AG10803 (cell line): ENCODE measurements around the gene PLAAT5.
A peak's percentile ranks its signal among the peaks of the same experiment; 100 is the strongest.

ENCODE experiments used
- DNase-seq: peaks from one replicate; pipeline ENCODE4 v3.0.0; 2010; ENCODE audit warnings: low read depth
- H3K4me3 ChIP-seq: 2 replicates; pipeline ENCODE4 v1.5.1; 2011; ENCODE audit warnings: mild to moderate bottlenecking, low read length, control low read depth
- TF ChIP-seq, protein P1 (sequence below): conservative IDR thresholded peaks from 2 replicates; pipeline ENCODE4 v1.5.1; 2011; ENCODE audit warnings: mild to moderate bottlenecking, low read length, control low read depth, inconsistent platforms

The PLAAT5 gene

DNA sequence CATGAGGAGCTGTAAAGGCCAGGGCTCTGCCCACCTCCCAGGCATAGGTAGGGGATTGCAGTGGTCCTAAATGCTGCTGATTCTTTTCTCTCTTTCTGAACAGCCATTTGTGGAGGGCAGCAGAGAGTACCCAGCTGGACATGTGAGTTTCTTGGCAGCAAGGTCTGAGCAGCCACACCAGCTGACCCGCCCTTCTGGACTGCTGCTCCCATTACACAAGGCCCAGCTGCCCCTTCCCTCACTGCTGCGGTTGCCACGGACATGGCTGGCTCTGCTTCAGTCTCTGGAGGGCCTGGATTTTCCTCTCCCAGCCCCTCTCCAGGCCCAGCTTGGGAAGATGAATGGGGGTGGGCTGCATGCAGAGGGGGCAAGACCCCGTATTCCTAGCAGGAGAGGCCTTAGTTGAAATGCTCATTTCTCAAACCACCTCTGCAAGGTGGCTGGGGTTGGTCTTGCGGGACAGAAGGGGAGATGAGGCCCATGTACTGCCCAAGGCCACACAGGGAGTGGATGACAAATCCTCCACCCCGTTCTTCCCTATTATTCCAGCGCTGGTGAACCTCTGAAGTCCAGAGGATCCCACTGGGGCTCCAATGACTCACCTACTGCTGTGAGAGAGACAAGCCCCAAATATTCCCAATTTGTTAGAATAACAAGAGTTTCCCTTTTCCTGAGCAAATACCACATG is 19.5 kb upstream of the PLAAT5 start:
- TF ChIP-seq, protein P1, sequence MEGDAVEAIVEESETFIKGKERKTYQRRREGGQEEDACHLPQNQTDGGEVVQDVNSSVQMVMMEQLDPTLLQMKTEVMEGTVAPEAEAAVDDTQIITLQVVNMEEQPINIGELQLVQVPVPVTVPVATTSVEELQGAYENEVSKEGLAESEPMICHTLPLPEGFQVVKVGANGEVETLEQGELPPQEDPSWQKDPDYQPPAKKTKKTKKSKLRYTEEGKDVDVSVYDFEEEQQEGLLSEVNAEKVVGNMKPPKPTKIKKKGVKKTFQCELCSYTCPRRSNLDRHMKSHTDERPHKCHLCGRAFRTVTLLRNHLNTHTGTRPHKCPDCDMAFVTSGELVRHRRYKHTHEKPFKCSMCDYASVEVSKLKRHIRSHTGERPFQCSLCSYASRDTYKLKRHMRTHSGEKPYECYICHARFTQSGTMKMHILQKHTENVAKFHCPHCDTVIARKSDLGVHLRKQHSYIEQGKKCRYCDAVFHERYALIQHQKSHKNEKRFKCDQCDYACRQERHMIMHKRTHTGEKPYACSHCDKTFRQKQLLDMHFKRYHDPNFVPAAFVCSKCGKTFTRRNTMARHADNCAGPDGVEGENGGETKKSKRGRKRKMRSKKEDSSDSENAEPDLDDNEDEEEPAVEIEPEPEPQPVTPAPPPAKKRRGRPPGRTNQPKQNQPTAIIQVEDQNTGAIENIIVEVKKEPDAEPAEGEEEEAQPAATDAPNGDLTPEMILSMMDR, result no peak
- H3K4me3 ChIP-seq, result no peak overlapping the region
- peak; percentile 19 for DNase-seq

DNA sequence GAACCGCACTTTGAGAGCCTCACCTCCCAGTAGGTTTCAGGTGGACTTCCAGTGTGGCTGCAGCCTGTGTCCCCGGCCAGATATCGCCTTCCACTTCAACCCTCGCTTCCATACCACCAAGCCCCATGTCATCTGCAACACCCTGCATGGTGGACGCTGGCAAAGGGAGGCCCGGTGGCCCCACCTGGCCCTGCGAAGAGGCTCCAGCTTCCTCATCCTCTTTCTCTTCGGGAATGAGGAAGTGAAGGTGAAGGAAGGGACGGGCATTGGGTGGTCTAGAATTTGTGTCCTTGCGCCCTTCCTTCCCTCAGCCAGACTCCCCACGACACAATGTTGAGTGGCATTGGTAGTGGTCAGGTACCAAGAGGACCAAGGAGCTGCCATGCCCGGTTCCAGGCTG is 17.8 kb upstream of the PLAAT5 start:
- no peak overlapping the region for H3K4me3 ChIP-seq
- DNase-seq, result no peak
- TF ChIP-seq, protein P1, result no peak

DNA sequence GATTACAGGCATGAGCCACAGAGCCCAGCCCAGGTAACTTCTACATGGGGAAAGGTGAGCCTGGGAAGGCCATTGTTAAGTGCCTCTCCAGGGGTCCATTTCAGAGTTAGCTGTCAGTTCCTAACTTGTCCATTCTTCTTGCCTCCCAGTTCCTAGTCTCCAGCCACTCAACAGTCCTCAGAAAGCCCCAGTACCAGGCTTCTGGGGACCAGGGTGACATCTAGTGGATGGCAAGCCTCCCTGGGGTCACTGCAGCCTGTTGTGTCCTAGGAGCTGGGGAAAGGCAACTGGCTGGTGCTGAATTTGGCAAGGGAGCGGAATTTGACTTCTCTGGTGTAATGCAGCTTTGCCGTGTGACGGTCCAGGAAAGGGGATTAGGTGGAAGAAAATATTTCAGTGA is 17.0 kb upstream of the PLAAT5 start:
- DNase-seq, result no peak
- H3K4me3 ChIP-seq, result no peak overlapping the region
- TF ChIP-seq, protein P1, result peak; percentile 20; the same call in 1 of the 2 replicates

DNA sequence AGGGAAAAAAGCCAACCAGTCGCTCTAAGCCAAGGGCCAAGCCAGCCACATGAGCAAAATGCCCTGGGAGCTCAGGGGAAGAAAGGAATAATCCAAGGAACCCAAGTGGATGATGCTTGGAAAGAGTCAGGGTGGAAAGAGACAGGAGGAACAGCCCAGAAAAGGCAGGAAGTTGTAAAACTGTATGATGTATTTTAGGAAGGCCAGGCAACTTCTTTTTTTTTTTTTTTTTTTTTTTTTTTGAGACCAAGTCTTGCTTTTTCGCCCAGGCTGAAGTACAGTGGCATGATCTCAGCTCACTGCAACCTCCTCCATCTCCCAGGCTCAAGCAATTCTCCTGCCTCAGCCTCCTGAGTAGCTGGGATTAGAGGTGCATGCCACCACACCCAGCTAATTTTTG is 16.5 kb upstream of the PLAAT5 start:
- H3K4me3 ChIP-seq, result no peak overlapping the region
- TF ChIP-seq, protein P1, result no peak
- DNase-seq, result no peak

DNA sequence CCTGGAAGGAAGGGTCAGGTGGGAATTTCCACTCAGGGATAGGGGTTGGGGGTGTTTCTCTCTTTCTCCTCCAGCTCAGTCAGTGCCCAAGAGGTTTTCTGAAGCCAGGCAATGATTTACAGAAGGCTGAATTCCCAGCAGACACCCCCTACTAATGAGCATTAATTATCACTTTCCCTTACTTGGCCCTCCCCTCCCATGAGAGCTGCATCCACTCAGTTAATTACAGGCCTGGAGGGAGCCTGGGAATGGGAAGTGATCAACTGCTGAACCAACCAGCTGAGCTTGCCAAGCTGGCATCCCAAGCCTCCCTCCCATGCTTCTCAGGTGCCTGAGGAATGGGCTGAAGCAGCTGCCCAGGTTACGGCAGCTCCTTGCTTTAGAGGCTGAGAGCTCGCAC is 15.9 kb upstream of the PLAAT5 start:
- TF ChIP-seq, protein P1, result no peak
- no peak overlapping the region for H3K4me3 ChIP-seq
- no peak for DNase-seq

DNA sequence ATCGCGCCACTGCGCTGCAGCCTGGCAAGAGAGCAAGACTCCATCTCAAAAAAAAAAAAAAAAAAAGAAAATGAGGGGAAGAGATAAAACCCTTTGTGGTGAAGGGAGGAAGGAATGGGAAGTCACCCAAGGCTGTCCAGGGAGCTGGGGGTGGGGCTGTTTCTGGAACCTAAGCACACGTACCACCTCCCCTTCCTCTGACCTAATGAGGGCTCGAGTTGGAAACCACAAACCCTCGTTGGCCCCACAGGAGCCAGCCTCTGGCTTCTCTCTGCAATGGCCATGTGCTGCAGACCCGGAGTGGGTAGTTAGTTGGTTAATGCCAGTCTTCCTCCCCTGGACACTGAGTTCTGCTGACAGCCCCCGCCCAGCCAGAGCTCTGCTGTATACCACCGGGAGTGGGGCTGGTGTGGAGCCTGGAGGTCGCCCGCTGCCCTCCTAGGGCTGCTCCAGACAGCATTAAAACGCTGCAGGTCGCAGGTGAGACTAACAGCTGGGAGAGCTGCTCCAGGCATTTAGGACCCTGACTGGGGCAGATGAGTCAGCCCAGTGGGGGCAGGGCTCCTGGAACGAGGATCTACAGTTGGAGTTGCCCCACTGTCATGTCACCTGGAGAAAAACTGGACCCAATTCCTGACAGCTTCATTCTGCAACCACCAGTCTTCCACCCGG is 15.0 kb upstream of the PLAAT5 start, which contains the start of gene LGALS12:
TSS of gene LGALS12 (plus strand) at position 228 of the 672 bp plus-strand sequence. CDS start at position 603, 375 bp downstream.
- DNase-seq, result no peak
- H3K4me3 ChIP-seq, result no peak within 1 kb of the TSS
- TF ChIP-seq, protein P1, result no peak
